Stomach smooth muscle (tissue), 2 donors: ENCODE measurements around the gene RFPL3.

Experiments
- H3K27ac ChIP-seq: one replicate; pipeline ENCODE4 v1.7.0; 2013; ENCODE audit warnings: mild to moderate bottlenecking, low read length, inconsistent platforms
- H3K27me3 ChIP-seq, 2 donors: one replicate each; pipeline ENCODE4 v1.7.0; 2013; ENCODE audit warnings: low read length in 2 of 2; ENCODE audit not compliant: insufficient read depth in 2 of 2, control insufficient read depth in 1 of 2
- H3K36me3 ChIP-seq, 2 donors: one replicate each; pipeline ENCODE4 v1.7.0; 2013; ENCODE audit warnings: low read length in 2 of 2; ENCODE audit not compliant: control insufficient read depth in 2 of 2, insufficient read depth in 2 of 2
- H3K4me1 ChIP-seq: one replicate; pipeline ENCODE4 v1.7.0; 2013; ENCODE audit warnings: low read length; ENCODE audit not compliant: control insufficient read depth, insufficient read depth
- H3K4me3 ChIP-seq, 2 donors: one replicate each; pipeline ENCODE4 v1.7.0; 2013; ENCODE audit warnings: low read length in 2 of 2
- H3K9ac ChIP-seq, 2 donors: one replicate each; pipeline ENCODE4 v1.7.0; 2013; ENCODE audit warnings: low read length in 2 of 2, mild to moderate bottlenecking in 1 of 2
- H3K9me3 ChIP-seq, 2 donors: one replicate each; pipeline ENCODE4 v1.7.0; 2013; ENCODE audit warnings: low read length in 2 of 2; ENCODE audit not compliant: control insufficient read depth in 2 of 2
- donor health status: healthy.
- donor health status: Pancreatic carcinoma.

RFPL3 gene

GRCh38 chr22:32389685-32390084 lies 32.0 kb downstream of the RFPL3 start:
- Histone ChIP-seq H3K27ac (no peak overlapping the region), H3K9me3 (no peaks in the 10 kb centered on the region), H3K4me1 (no peaks in the 10 kb centered on the region)

GRCh38 chr22:32395107-32395506 lies 37.4 kb downstream of the RFPL3 start:
- Histone ChIP-seq H3K27ac (no peak overlapping the region), H3K27me3 (no peaks in the 10 kb centered on the region), H3K4me1 (no peaks in the 10 kb centered on the region), H3K36me3 (peaks cover 64 to 70% of the 10 kb centered on the region in 2 donors), H3K9me3 (no peaks in the 10 kb centered on the region), H3K9ac (no peak overlapping the region), H3K4me3 (no peak overlapping the region)

More at GRCh38 chr22:32389685-32390084, 32.0 kb downstream of the RFPL3 start:
- no peaks in the 10 kb centered on the region for H3K27me3 ChIP-seq
- no peak overlapping the region for H3K9ac ChIP-seq
- H3K36me3 ChIP-seq = peaks cover 46 to 62% of the 10 kb centered on the region in 2 donors
- H3K4me3 ChIP-seq = no peak overlapping the region

- H3K9ac ChIP-seq = no peak overlapping the region
- no peaks in the 10 kb centered on the region for H3K4me1 ChIP-seq
- no peak overlapping the region for H3K27ac ChIP-seq
- no peaks in the 10 kb centered on the region for H3K9me3 ChIP-seq
- no peaks in the 10 kb centered on the region for H3K27me3 ChIP-seq
- H3K36me3 ChIP-seq = peaks cover 67 to 78% of the 10 kb centered on the region in 2 donors
- H3K4me3 ChIP-seq = no peak overlapping the region
Measured at GRCh38 chr22:32396255-32396654, 38.6 kb downstream of the RFPL3 start.

GRCh38 chr22:32396746-32397145 lies 39.1 kb downstream of the RFPL3 start:
- H3K27me3 ChIP-seq = no peaks in the 10 kb centered on the region
- no peak overlapping the region for H3K9ac ChIP-seq
- no peaks in the 10 kb centered on the region for H3K9me3 ChIP-seq
- H3K4me3 ChIP-seq = no peak overlapping the region
- no peak overlapping the region for H3K27ac ChIP-seq
- peaks cover 72 to 80% of the 10 kb centered on the region in 2 donors for H3K36me3 ChIP-seq
- no peaks in the 10 kb centered on the region for H3K4me1 ChIP-seq

GRCh38 chr22:32401486-32401885 lies 43.8 kb downstream of the RFPL3 start:
- no peak overlapping the region for H3K4me3 ChIP-seq
- H3K27ac ChIP-seq = no peak overlapping the region
- no peaks in the 10 kb centered on the region for H3K27me3 ChIP-seq
- no peaks in the 10 kb centered on the region for H3K9me3 ChIP-seq
- H3K36me3 ChIP-seq = peaks cover 47 to 55% of the 10 kb centered on the region in 2 donors
- H3K4me1 ChIP-seq = no peaks in the 10 kb centered on the region
- no peak overlapping the region for H3K9ac ChIP-seq

GRCh38 chr22:32404021-32404420 lies 46.4 kb downstream of the RFPL3 start:
- H3K9me3 ChIP-seq = no peaks in the 10 kb centered on the region
- no peak overlapping the region for H3K9ac ChIP-seq
- no peak overlapping the region for H3K27ac ChIP-seq
- peaks cover 50 to 53% of the 10 kb centered on the region in 2 donors for H3K36me3 ChIP-seq
- no peaks in the 10 kb centered on the region for H3K27me3 ChIP-seq
- no peak overlapping the region for H3K4me3 ChIP-seq
- no peaks in the 10 kb centered on the region for H3K4me1 ChIP-seq

- Histone ChIP-seq H3K4me3 (no peak overlapping the region), H3K36me3 (peaks cover 26 to 30% of the 10 kb centered on the region in 2 donors), H3K27ac (no peak overlapping the region), H3K9ac (no peak overlapping the region), H3K9me3 (no peaks in the 10 kb centered on the region), H3K27me3 (no peaks in the 10 kb centered on the region), H3K4me1 (peaks cover 15% of the 10 kb centered on the region)
Measured at GRCh38 chr22:32407312-32407711, 49.6 kb downstream of the RFPL3 start.

- no peaks in the 10 kb centered on the region for H3K27me3 ChIP-seq
Measured at GRCh38 chr22:32407936-32408335, 50.3 kb downstream of the RFPL3 start.

GRCh38 chr22:32409977-32410376 lies 52.3 kb downstream of the RFPL3 start:
- Histone ChIP-seq H3K9me3 (no peaks in the 10 kb centered on the region), H3K9ac (no peak overlapping the region), H3K27ac (no peak overlapping the region), H3K4me1 (peaks cover 19% of the 10 kb centered on the region), H3K27me3 (no peaks in the 10 kb centered on the region), H3K4me3 (peak overlapping the region; percentile 89 to 96), H3K36me3 (peaks cover 19 to 24% of the 10 kb centered on the region in 2 donors)

More at GRCh38 chr22:32407936-32408335, 50.3 kb downstream of the RFPL3 start:
- Histone ChIP-seq H3K4me1 (peaks cover 19% of the 10 kb centered on the region), H3K36me3 (peaks cover 23 to 30% of the 10 kb centered on the region in 2 donors), H3K4me3 (no peak overlapping the region), H3K9ac (no peak overlapping the region), H3K27ac (no peak overlapping the region), H3K9me3 (no peaks in the 10 kb centered on the region)

GRCh38 chr22:32410459-32410858 lies 52.8 kb downstream of the RFPL3 start:
- Histone ChIP-seq H3K36me3 (peaks cover 14 to 24% of the 10 kb centered on the region in 2 donors), H3K9me3 (no peaks in the 10 kb centered on the region), H3K9ac (peak overlapping the region; percentile 91 to 94), H3K27ac (no peak overlapping the region), H3K4me1 (peaks cover 19% of the 10 kb centered on the region), H3K4me3 (peak overlapping the region; percentile 89 to 96), H3K27me3 (no peaks in the 10 kb centered on the region)
